Heart left ventricle (tissue), 16 donors: ENCODE measurements around the gene TAOK2. TPM values are rescaled to one million over a fixed set of nuclear protein-coding genes. Genes with fewer than 3 reads are reported as not detected.

Experiments used
- ATAC-seq, 4 donors: fragments of 200-7000 bp; cut with Tn5 transposase; one replicate each; pipeline ENCODE4 v1.9.1; 2020 to 2022; ENCODE audit warnings: moderate library complexity in 4 of 4, mild to moderate bottlenecking in 3 of 4, moderate number of reproducible peaks in 1 of 4
- DNase-seq, 5 donors: peaks; one replicate each; pipeline ENCODE4 v3.0.0-alpha.2; 2020
- H3K27ac ChIP-seq, 12 donors: fragments of 200-600 bp; sonication (generic) in 4 of 12; one replicate each; pipeline versions ENCODE4 v1.5.0 to v1.8.0; 2016 to 2022; ENCODE audit warnings: mild to moderate bottlenecking in 2 of 12
- H3K27me3 ChIP-seq, 9 donors: fragments of 200-600 bp; sonication (generic) in 2 of 9; one replicate each; pipeline versions ENCODE4 v1.5.1 to v1.8.0; 2016 to 2022; ENCODE audit warnings: mild to moderate bottlenecking in 3 of 9
- H3K36me3 ChIP-seq, 9 donors: fragments of 200-600 bp; sonication (generic) in 2 of 9; one replicate each; pipeline versions ENCODE4 v1.5.0 to v1.8.0; 2018 to 2022; ENCODE audit warnings: mild to moderate bottlenecking in 2 of 9
- H3K4me1 ChIP-seq, 12 donors: fragments of 200-600 bp; sonication (generic) in 4 of 12; one replicate each; pipeline versions ENCODE4 v1.5.0 to v1.8.0; 2016 to 2022; ENCODE audit warnings: mild to moderate bottlenecking in 3 of 12
- H3K4me3 ChIP-seq, 12 donors: fragments of 200-600 bp; sonication (generic) in 4 of 12; one replicate each; pipeline versions ENCODE4 v1.5.0 to v1.8.0; 2017 to 2022; ENCODE audit warnings: mild to moderate bottlenecking in 9 of 12, moderate library complexity in 4 of 12
- H3K9me3 ChIP-seq, 12 donors: fragments of 200-600 bp; sonication (generic) in 4 of 12; one replicate each; pipeline versions ENCODE4 v1.5.0 to v1.8.0; 2016 to 2022; ENCODE audit warnings: mild to moderate bottlenecking in 1 of 12
- POLR2A ChIP-seq, 2 donors: fragments of 450-650 bp; IDR thresholded peaks; one replicate each; pipeline ENCODE4 v1.6.1; 2017; ENCODE audit warnings: antibody characterized with exemption in 2 of 2, mild to moderate bottlenecking in 2 of 2, moderate library complexity in 2 of 2
- WGBS, 4 donors: extraction: QIAGEN DNeasy Blood & Tissue Kit in 2 of 4; methylation state at CpG; one replicate each; pipeline versions ENCODE4 v1.1.5 to v1.1.7; 2013 to 2018; 5-methylcytosine and 5-hydroxymethylcytosine counted together
- intact Hi-C, 10 donors: fragments of 100-400 bp; cut with DNase I; formaldehyde crosslinking; loops; one replicate each; pipeline versions ENCODE4 v1.11.1 to v1.14.2; 2022
- polyA plus RNA-seq, 2 donors: library from polyadenylated mRNA; stranded (reverse); fragments of 200-250 nt; gene quantifications; one replicate each; pipeline ENCODE4 v1.2.3, GENCODE V29; 2013
- total RNA-seq, 9 donors: library from RNA; depleted of rRNA in 2 of 9; stranded (reverse); fragments of >200 nt in 2 of 9; fragmentation: NEBNext Ultra II Directional in 3 of 9; extraction: Animal tissue kit (Norgen Biotek cat#: 25700) in 3 of 9; gene quantifications; one replicate each; pipeline versions ENCODE4 v1.1.0 to v1.2.4, GENCODE V29; 2016 to 2023
- TF ChIP-seq, protein P1 (sequence below), 12 donors: fragments of 200-600 bp; sonication (generic) in 4 of 12; IDR thresholded peaks; one replicate each; pipeline versions ENCODE4 v1.5.0 to v1.8.0; 2018 to 2022; ENCODE audit warnings: antibody characterized with exemption in 12 of 12, mild to moderate bottlenecking in 5 of 12
- donor health status: ischemic (EF 13 %, LVEDD 7.1; RV severe dilation, severe dysfunction).
- donor health status: healthy with polysubstance abuse.
- donor health status: DM: no; HTN: yes; CAD: no.
- donor health status: DM: no; HTN: no; CAD: no.
- donor health status: ischemic (EF 25% LVEDD 6.9; RV normal size, moderate dysfunction).
- donor health status: ischemic (EF 25% LVEDD 5.7; RV mildly dilated, moderate dysfunction).
- donor health status: healthy.
- donor health status: DM: yes; HTN: yes; CAD: no.
- donor health status: ischemic (EF 35%, LVEDD 5.7; RV mildly dilated, moderate dysfunction).
- donor health status: nonischemic (EF 11% LVEDD 7.7; RV severe dilation, severe dysfunction).
- donor health status: DM: yes; HTN: yes; CAD: no.
- donor health status: PGD.
- donor health status: ischemic (EF 29% LVEDD 5.4; RV normal size, mild dysfunction).
- donor health status: nonischemic (EF 23%, LVEDD 6.1; RV moderate dilation, normal function).

TAOK2 gene
- total and polyA plus RNA-seq, 11 donors: 29.5 to 47.9 (median 35.7) TPM

DNA sequence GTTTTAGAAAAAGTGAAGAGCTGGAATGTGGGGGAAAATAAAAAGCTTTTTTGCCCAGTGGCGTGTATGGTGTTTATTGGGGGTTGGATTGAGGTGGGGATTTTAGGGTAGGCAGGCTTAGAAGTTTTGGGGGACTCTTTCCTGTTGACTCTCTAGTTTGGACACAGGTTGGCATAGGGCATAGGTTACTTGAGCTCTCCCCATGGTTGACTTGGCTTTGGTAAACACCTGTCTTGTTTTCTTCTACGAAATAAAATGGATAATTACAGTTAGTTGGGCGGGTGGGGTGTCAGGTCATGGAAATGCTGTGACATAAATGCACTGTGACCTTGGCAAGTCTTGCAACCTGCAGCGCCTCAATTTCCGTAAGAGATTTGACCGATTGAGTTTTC, 680 bp upstream of the TAOK2 start:
- ATAC-seq: no peak
- no peaks in the 10 kb centered on the region for H3K9me3 ChIP-seq
- WGBS, 4 donors: 60 to 65% (median 62%) methylated on average over 6 of the region's 6 CpGs
- TF ChIP-seq POLR2A (IDR thresholded peaks at IDR 0.05): no peak
- TF ChIP-seq, protein P1, sequence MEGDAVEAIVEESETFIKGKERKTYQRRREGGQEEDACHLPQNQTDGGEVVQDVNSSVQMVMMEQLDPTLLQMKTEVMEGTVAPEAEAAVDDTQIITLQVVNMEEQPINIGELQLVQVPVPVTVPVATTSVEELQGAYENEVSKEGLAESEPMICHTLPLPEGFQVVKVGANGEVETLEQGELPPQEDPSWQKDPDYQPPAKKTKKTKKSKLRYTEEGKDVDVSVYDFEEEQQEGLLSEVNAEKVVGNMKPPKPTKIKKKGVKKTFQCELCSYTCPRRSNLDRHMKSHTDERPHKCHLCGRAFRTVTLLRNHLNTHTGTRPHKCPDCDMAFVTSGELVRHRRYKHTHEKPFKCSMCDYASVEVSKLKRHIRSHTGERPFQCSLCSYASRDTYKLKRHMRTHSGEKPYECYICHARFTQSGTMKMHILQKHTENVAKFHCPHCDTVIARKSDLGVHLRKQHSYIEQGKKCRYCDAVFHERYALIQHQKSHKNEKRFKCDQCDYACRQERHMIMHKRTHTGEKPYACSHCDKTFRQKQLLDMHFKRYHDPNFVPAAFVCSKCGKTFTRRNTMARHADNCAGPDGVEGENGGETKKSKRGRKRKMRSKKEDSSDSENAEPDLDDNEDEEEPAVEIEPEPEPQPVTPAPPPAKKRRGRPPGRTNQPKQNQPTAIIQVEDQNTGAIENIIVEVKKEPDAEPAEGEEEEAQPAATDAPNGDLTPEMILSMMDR (IDR thresholded peaks at IDR 0.05): no peak
- H3K27ac ChIP-seq: peak overlapping the region in 8 of 12 donors; percentile 12 to 97 (median 96)
- intact Hi-C loops: loop anchor here in 4 of 10 donors (1.0 to 5.0 kb wide), 5 partner anchors 11 to 1021 kb away; partner anchors contain the start of genes KCTD13 (in 2 of the 4), HIRIP3 (in 1 of the 4), NFATC2IP (in 1 of the 4) and TMEM219 (in 1 of the 4)
- DNase-seq: no peak
- peaks cover 0 to 52% (median 44%) of the 10 kb centered on the region in 9 donors for H3K36me3 ChIP-seq
- peaks cover 0 to 48% (median 31%) of the 10 kb centered on the region in 12 donors for H3K4me1 ChIP-seq
- H3K27me3 ChIP-seq: no peaks in the 10 kb centered on the region
- H3K4me3 ChIP-seq: peak overlapping the region in 7 of 12 donors; percentile 70 to 97 (median 90)

DNA sequence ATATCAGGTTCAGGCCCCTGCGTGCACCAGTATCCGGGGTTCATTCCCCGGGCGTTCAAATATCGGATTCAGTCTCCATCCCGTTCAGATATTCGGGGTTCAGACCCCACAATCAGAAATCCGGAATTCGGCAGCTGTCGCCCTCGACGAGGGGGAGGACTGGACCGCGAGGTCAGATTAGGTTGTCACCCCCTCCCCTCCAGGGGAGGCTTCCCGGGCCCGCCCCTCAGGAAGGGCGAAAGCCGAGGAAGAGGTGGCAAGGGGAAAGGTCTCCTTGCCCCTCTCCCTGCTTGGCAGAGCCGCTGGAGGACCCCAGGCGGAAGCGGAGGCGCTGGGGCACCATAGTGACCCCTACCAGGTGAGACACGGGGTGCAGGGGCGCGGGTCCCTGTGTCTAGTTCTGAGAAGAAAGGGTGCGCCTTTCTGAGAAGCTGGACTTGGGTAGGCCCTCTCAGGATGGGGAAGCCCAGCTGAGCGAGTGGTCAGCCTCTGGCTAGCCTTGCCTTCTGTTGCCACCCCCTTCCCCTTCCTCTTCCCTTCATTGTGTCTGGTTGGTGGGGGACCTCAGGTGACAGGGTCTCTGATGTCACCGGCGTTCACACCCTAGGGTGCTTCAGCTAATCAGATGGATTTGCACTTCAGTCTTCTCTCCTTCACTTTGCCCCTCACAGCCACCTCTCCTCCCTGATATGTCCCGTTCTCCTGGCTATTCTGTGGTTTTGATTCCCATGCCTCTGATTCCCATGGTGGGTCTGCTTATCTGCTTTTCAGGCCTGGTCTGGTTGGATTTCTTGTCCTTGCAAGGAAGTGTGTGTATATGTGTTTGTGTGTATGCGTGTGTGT, 844 bp downstream of the TAOK2 start:
- H3K27me3 ChIP-seq: no peaks in the 10 kb centered on the region
- intact Hi-C loops: loop anchor here in 5 of 10 donors (2.0 to 5.0 kb wide), 7 partner anchors 20 to 1022 kb away; partner anchors contain the start of genes KCTD13 (in 2 of the 5), HIRIP3 (in 1 of the 5), MAZ (in 1 of the 5) and NFATC2IP (in 1 of the 5)
- no peaks in the 10 kb centered on the region for H3K9me3 ChIP-seq
- ATAC-seq (peak; percentile 9 to 64 (median 13)), DNase-seq (peak; percentile 60 to 73 (median 69))
- H3K36me3 ChIP-seq: peaks cover 0 to 52% (median 44%) of the 10 kb centered on the region in 9 donors
- H3K27ac ChIP-seq: peak overlapping the region; percentile 87 to 99 (median 96)
- peak overlapping the region; percentile 66 to 98 (median 90) for H3K4me3 ChIP-seq
- 1 to 2% (median 2%) methylated on average over 22 to 31 of the region's 31 CpGs for WGBS, 4 donors
- TF ChIP-seq, protein P1 (IDR thresholded peaks at IDR 0.05): no peak
- peak in 1 of 2 donors; percentile 49 for TF ChIP-seq POLR2A (IDR thresholded peaks at IDR 0.05)
- H3K4me1 ChIP-seq: peaks cover 0 to 54% (median 37%) of the 10 kb centered on the region in 12 donors

DNA sequence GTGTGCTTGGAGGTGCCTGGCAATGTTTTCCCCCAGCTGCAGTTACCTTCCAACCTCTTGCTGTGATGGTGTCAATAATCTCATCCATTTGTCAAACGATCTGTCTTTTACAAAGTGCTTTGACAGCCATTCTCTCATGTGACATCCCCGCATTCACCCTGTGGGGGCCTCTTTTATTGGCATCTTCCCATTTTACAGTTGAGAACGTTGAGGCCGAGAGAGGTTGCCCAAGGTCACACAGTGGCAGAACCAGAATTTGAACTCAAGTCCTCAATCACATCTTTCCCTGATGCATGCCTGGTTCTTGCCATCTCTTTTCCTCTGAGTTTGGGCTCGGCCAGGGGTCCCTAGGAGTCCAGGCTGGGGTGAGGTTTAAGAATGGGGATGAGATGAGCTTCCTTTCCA, 1.5 kb downstream of the TAOK2 start:
- intact Hi-C loops: loop anchor here in 3 of 10 donors (2.0 to 5.0 kb wide), 5 partner anchors 20 to 672 kb away; partner anchors contain the start of genes HIRIP3 (in 1 of the 3), KCTD13 (in 1 of the 3), MAZ (in 1 of the 3) and PRRT2 (in 1 of the 3)
- DNase-seq (no peak), ATAC-seq (no peak)
- 48 to 56% (median 52%) methylated on average over 5 of the region's 5 CpGs for WGBS, 4 donors
- TF ChIP-seq POLR2A (IDR thresholded peaks at IDR 0.05): no peak
- TF ChIP-seq, protein P1 (IDR thresholded peaks at IDR 0.05): no peak
- Histone ChIP-seq H3K9me3 (no peaks in the 10 kb centered on the region), H3K27me3 (no peaks in the 10 kb centered on the region), H3K4me1 (peaks cover 0 to 54% (median 37%) of the 10 kb centered on the region in 12 donors), H3K36me3 (peaks cover 0 to 52% (median 44%) of the 10 kb centered on the region in 9 donors), H3K27ac (peak overlapping the region; percentile 67 to 99 (median 96)), H3K4me3 (peak overlapping the region; percentile 66 to 98 (median 90))
